GM12891 (cell line): ENCODE results near the gene DELE1.

Source experiments
- DNase-seq: peaks from one replicate; pipeline ENCODE4 v3.0.0; 2011; ENCODE audit warnings: low spot score; ENCODE audit not compliant: insufficient read length
- FAIRE-seq: peaks from 2 replicates; lab custom pipeline; 2011; peaks lifted over from hg19 to GRCh38; lab: Jason Lieb, UNC
- PAX5 ChIP-seq: IDR thresholded peaks from 2 replicates; pipeline ENCODE4 v1.6.1; 2011; ENCODE audit warnings: low read length, moderate library complexity, mild to moderate bottlenecking; ENCODE audit not compliant: insufficient read depth, severe bottlenecking
- POLR2A ChIP-seq: IDR thresholded peaks from 2 replicates; pipeline ENCODE4 v1.6.1; 2011; ENCODE audit warnings: low read depth, low read length, control low read depth
- POLR2AphosphoS5 ChIP-seq: IDR thresholded peaks from 2 replicates; pipeline ENCODE4 v1.6.1; 2011; ENCODE audit warnings: low read depth, low read length, control low read depth
- POU2F2 ChIP-seq: IDR thresholded peaks from 2 replicates; pipeline ENCODE4 v1.6.1; 2011; ENCODE audit warnings: low read depth, mild to moderate bottlenecking, control low read depth, low read length, moderate library complexity
- SPI1 ChIP-seq: IDR thresholded peaks from 2 replicates; pipeline ENCODE4 v1.6.1; 2011; ENCODE audit warnings: low read depth, low read length, control low read depth
- TAF1 ChIP-seq: IDR thresholded peaks from 2 replicates; pipeline ENCODE4 v1.6.1; 2011; ENCODE audit warnings: low read depth, low read length, control low read depth

DELE1 gene

DNA sequence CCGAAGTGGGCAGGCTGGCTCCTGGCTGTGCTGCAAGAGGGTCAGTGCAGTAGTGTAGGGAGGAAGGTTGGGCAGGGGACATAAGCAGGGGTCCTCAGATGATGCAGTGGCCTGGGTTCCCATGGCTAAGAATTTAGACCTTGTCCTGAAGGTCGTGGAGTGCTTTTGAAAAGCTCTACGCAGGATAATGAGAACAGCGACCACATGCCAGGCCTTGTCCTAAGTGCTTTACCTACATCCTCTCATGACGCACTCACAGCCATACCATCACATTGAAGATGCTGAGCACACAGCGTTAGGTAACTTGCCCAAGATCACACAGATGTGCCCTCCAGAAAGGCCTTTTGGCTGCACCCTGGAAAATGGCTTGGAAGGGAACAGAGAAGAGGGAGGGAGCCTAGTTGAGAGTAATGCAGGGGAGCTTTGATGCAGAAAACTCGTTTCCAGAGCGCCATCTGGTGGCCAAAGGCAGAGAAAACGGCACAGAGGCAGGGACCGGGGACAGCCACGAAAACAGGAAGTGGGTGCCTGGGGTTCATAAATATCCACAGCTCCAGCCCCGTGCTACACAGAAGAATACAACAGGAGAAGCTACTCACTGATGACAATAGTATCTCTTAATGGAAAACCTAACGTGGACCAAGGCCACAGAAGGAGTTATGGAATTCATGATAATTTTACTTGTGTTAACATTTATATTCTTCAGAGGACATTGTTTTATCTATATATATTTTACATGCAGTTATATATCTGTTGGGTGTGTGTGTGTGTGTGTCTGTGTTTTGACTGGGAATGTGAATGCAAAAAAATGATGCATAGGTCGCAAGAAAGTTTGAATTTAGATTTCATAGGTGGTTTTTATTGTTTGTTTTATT is 37.0 kb downstream of the DELE1 start:
- peak; percentile 90 for FAIRE-seq
- peak; percentile 75 for DNase-seq
- TF ChIP-seq SPI1 (peak; percentile 99), POU2F2 (no peak)

DNA sequence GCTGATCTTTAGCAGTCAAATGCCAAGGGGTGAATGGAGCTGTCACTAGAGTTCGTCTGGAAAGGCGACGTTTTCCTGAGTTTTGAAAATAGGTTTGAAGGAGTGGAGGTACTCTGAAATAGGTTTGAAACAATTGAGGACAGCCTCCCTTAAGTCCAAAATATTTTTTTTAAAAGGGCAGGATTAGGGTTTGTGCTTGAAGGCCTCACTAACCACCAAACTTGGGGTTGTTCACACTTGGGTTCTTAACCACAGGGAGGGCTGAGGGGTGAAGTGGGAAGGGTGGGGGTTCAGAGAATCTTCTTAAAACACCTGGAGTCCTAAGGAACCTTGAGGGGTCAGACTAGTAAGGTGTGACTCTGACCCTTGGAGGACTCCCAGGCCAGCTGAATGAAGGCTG is 37.8 kb downstream of the DELE1 start:
- TF ChIP-seq SPI1, result no peak
- no peak for TF ChIP-seq POU2F2
- DNase-seq (no peak), FAIRE-seq (no peak)

DNA sequence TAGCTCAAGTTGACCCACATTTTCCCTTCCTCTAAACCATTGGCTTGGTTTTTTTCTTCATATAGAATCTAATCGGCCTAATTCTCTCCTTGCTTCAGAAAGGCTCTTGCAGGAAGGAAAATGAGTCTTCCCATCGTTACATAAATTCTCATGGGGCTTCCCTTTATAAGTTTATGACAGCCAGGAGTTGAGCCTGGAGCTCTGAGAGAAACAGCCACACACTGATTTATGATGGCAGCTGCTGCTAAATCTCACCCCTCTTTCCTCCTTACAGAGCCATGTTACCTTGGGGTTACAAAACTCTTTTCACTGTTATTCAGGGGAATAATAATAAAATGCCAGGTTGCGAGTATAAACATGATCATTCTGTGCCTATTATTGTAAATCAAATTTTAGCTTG is 40.0 kb downstream of the DELE1 start:
- FAIRE-seq (no peak), DNase-seq (no peak)
- TF ChIP-seq TAF1 (no peak), POLR2AphosphoS5 (no peak), PAX5 (no peak), POLR2A (no peak), SPI1 (no peak), POU2F2 (no peak)

DNA sequence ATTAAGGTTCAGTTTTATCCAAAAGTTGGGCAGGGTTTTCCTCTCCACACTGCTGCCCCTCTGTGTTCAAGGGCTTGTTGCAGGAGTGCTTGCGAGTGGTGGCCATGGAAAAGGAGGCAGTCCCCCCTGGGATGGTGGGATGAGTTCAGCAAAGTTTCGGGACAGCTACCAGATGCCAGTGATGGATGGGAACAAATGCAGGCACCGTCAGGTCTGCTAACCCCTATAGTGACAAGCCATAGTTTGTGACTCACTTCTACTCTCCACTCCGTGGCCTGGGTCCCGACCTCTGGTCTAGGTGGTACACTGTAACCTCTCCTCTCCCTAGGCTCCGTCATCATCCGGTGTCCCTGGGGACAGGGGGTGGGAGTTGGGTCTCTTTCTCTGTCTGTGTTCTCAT is 41.4 kb downstream of the DELE1 start:
- FAIRE-seq (no peak), DNase-seq (no peak)
- no peak for TF ChIP-seq POLR2AphosphoS5
- TF ChIP-seq SPI1, result no peak
- TF ChIP-seq POLR2A, result no peak
- TF ChIP-seq PAX5, result no peak
- no peak for TF ChIP-seq TAF1
- no peak for TF ChIP-seq POU2F2

DNA sequence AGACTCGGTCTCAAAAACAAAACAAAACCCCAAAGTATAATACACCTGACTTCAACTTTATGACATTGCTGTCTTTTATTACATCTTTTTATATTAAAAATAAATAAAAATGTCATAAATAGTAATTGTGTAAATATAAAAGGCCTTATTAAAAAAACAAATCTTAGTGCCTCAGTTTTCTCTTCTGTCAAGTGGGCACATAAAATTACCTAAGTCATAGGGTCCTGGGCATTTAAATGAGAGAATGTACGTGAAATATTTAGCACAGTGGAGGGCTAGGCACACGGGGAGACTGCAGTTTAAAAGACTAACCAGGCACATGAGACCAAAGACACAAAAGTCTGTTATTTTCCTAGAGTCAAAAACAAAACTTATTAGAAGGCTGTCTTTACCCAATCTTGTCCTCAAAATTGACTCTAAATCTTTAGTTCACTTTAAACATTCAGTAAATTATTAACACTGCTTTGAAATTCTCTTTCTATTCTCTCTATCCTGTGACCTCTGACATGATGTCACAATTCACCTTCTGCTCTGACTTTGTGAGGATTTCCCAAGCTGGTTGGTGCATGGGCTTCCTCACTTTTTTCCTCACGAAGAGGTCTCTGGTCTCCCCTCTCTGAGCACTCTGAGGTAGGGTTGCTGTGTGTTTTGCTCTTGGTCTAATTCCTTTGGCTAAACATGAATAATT is 42.7 kb downstream of the DELE1 start:
- TF ChIP-seq TAF1 (no peak), POLR2A (no peak), POU2F2 (no peak), SPI1 (no peak)
- DNase-seq (no peak), FAIRE-seq (no peak)

DNA sequence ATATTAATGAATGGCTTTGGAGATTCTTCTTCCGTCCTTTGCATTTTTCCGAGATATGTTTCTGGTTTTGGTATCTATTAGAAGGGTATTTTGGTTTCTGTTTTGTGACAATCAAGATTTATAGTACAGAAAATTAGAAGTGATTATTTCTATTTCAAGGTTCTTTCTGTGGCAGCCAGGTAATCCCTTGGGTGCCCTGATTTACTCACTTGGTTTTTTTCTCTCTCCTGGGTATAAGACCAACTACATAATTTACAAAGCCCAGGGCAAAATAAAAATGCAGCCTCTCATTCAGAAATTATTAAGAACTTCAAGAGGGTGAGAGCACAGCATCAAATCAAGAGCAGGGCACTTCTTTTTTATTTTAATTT is 43.3 kb downstream of the DELE1 start:
- DNase-seq, result no peak
- no peak for FAIRE-seq
- TF ChIP-seq SPI1 (no peak), POLR2A (no peak), TAF1 (no peak), POU2F2 (no peak), PAX5 (no peak), POLR2AphosphoS5 (no peak)

DNA sequence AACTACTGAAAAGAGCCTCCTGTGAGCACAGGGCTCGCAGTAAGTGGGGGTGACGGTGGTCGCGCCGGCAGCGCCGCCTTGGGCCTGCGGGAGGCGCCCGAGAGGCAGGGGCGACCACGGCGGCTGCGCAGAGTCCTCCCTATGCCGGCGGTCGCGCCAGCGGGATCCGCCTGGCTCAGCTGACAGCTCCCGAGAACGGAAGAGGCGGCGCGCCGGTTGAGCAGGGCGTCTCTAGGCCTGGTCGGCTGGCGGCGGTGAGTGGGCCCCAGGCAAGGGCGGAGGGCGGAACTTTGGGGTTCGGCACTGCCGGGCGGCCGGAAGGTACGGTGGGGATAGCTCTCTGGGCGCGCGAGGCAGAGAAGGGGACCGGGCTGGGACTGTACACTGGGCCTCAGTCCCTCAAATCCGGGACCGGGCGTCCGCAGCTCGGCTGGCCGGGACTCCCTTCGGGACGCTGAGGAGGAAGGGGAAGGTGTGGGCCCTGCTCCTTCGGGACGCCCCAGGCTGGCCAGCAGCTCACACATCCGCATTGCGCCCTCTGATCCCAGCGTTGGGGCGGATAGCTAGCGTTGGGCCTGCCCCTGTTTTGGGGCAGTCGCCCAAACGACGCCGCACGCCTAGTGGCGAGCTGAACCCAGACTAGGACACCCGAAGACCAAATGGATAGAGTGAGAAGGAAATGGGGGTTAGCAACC is 45.4 kb downstream of the DELE1 start, which contains the start of gene RNF14:
Gene RNF14 (plus strand): TSS at position 192 of the 695 bp plus-strand sequence. CDS start 4,484 bp downstream, outside the sequence.
- TF ChIP-seq TAF1 (peak; percentile 62), POLR2AphosphoS5 (peak; percentile 79), POU2F2 (peak; percentile 5; the same call in 1 of the 2 replicates), SPI1 (no peak; the same call in 1 of the 2 replicates), PAX5 (peak; percentile 40), POLR2A (peak; percentile 76; the same call in 1 of the 2 replicates)
- peak; percentile 95 for FAIRE-seq
- peak; percentile 89 for DNase-seq

DNA sequence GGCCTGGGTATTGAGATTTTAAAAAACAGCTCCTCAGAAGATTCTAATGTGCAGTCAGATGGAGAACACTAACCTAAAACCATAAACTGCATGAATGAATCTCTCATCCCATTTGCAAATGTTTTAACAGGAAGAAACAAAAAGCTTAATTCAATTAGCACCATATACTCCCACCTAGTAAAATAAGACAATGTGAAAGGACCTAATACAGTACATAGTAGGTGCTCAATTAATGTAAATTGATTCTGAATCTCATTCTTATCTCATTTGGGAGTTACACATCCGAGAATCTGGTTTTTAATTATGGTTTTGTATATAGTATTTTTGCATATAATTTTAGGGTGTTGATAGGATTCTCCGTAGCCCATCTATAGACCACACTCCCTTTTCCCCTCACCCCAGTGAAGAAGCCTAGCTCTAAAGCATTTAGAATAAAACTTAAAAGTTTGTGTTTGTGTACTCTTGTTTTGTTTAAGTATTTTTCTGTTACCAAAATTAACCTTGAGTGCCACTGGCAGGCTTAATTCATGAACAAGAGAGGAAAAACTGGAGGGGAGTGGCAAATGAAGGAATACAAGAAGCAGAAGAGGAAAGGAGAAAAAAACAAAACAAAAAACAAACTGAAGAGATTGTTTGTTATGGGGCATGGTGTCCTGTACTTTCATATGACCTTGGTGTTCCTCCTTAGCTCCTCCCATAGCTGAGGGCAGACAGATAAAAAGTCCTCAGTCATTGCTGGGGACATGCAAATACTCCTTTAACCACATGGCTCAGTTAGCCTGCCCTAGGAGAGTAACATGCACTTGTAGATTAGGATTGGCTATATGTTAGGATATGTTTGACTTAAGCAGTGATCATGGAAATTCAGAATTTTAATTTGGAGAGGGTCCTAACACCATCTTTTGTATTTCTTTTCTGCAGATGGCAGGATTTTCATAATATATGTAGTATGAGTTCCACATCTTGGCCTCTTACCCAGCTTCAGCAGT is 46.4 kb downstream of the DELE1 start:
- FAIRE-seq (peak; percentile 93), DNase-seq (peak; percentile 45)
- TF ChIP-seq SPI1 (no peak), PAX5 (no peak), POLR2A (no peak), TAF1 (no peak), POLR2AphosphoS5 (no peak), POU2F2 (peak; percentile 77)

DNA sequence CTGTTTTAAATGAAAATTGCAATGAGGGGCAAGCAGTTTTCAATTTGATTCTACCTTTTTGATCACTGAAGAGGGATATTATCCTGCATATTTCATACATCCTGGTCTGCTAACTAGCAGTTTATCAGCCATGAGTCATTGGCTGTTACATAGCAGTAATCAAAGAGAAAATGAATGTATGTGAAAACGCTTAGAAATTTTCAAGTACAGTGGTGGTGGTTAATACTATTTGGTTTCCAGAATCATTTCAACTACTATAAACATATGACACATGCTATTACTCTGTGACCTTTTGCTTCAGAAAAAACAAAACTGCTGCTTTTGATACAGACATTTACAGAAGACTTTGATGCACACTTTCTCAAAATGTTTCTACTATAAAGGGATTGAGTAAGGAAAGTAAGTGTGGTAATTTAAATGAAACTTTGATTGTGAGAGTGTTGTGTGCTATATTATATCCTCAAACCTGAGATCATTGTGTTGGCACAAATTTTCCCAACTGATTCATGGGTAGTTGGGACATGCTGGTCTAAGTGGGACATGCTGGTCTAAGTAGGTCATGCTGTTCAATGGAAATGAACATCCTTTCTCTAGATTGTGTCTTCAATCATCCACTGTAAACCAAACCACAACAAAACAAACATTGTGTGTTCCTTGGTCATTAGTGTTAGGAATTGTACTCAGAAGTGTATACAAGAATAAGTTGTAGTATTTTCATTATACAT is 50.4 kb downstream of the DELE1 start:
- FAIRE-seq (no peak), DNase-seq (no peak)
- TF ChIP-seq TAF1, result no peak
